CD4-positive, alpha-beta T cell treated with Interleukin-21 for 1 hour (primary cell): Measurements from ENCODE around the gene LOX.
"Not testable (repeated sequence)": the region's sequence is repeated elsewhere in the genome, so short reads cannot be mapped to it uniquely, and the experiment has no call there.

ENCODE experiments used
- DNase-seq: peaks from one replicate; pipeline ENCODE4 v3.0.0-alpha.2; 2020

LOX gene

GRCh38 chr5:122095158-122095557 lies 17.1 kb upstream of the LOX start:
- DNase-seq, result no peak

GRCh38 chr5:122094251-122094650 lies 16.2 kb upstream of the LOX start:
- DNase-seq, result not testable (repeated sequence)

- no peak for DNase-seq
These were observed 15.5 kb upstream of the LOX start for GRCh38 chr5:122093415-122094180.

- no peak for DNase-seq
These were observed 14.0 kb upstream of the LOX start for GRCh38 chr5:122091936-122092600.

- DNase-seq, result no peak
These were observed 11.3 kb upstream of the LOX start for GRCh38 chr5:122089096-122090013.

- DNase-seq, result no peak
These were observed 7.0 kb upstream of the LOX start for GRCh38 chr5:122085041-122085440.

GRCh38 chr5:122083535-122083934 lies 5.5 kb upstream of the LOX start:
- DNase-seq, result no peak

- no peak for DNase-seq
These were observed 3.5 kb upstream of the LOX start for GRCh38 chr5:122081541-122081940.

GRCh38 chr5:122077366-122078115 lies 518 bp downstream of the LOX start:
- DNase-seq, result no peak

GRCh38 chr5:122076669-122077365 lies 1.2 kb downstream of the LOX start:
- no peak for DNase-seq

- no peak for DNase-seq
These were observed 2.0 kb downstream of the LOX start for GRCh38 chr5:122076050-122076461.

GRCh38 chr5:122073864-122074263 lies 4.2 kb downstream of the LOX start:
- DNase-seq, result no peak

- no peak for DNase-seq
These were observed 5.0 kb downstream of the LOX start for GRCh38 chr5:122073018-122073417.

- DNase-seq, result no peak
These were observed 10.7 kb downstream of the LOX start for GRCh38 chr5:122067390-122067789.

GRCh38 chr5:122064992-122065391 lies 13.1 kb downstream of the LOX start:
- DNase-seq, result no peak

- DNase-seq, result no peak
These were observed 14.2 kb downstream of the LOX start for GRCh38 chr5:122063836-122064235.

GRCh38 chr5:122062205-122062604 lies 15.9 kb downstream of the LOX start:
- DNase-seq, result no peak

- DNase-seq, result no peak
These were observed 21.1 kb downstream of the LOX start for GRCh38 chr5:122056913-122057312.

- no peak for DNase-seq
These were observed 23.8 kb downstream of the LOX start for GRCh38 chr5:122054266-122054665.

- no peak for DNase-seq
These were observed 24.6 kb downstream of the LOX start for GRCh38 chr5:122053181-122054109.

GRCh38 chr5:122051569-122051968 lies 26.5 kb downstream of the LOX start:
- no peak for DNase-seq
